ENCODE data around the gene GALC.

GALC gene

GRCh38 chr14:87994974-87995373 is 2.0 kb upstream of the GALC start:
- DNase-seq (ENCODE audit: extremely low spot score), result peak; percentile 28
- TF ChIP-seq CTCF (IDR thresholded peaks at IDR 0.05; ENCODE audit: control extremely low read depth, extremely low read depth, low read depth, missing control alignments), result no peak
- CTCF ChIA-PET, result interaction anchor here (1.0 to 2.4 kb wide), 7 partner anchors 9 to 59 kb away, joined by 3 to 16 read pairs (median 4); partner anchors contain the start of gene GPR65
- POLR2A ChIA-PET, result interaction anchor here (0.8 to 1.4 kb wide), 2 partner anchors 10 to 42 kb away, joined by 3 to 6 read pairs; partner anchors contain the start of gene GPR65

- POLR2A ChIA-PET, result interaction anchor here (0.7 kb wide), 1 partner anchor 12 kb away, joined by 3 read pairs; no protein-coding TSS in a partner anchor
- peak; percentile 59 for DNase-seq (ENCODE audit: extremely low spot score)
- no peak for TF ChIP-seq CTCF (IDR thresholded peaks at IDR 0.05; ENCODE audit: control extremely low read depth, extremely low read depth, low read depth, missing control alignments)
- CTCF ChIA-PET, result interaction anchor here (0.8 to 1.9 kb wide), 6 partner anchors 10 to 46 kb away, joined by 3 to 5 read pairs (median 4); no protein-coding TSS in a partner anchor
Measured at GRCh38 chr14:87992346-87992717, 650 bp downstream of the GALC start.

GRCh38 chr14:87990682-87991081 is 2.3 kb downstream of the GALC start:
- no peak for DNase-seq (ENCODE audit: extremely low spot score)
- TF ChIP-seq CTCF (IDR thresholded peaks at IDR 0.05; ENCODE audit: control extremely low read depth, extremely low read depth, low read depth, missing control alignments), result no peak
- ChIA-PET POLR2A (interaction anchor here (0.7 kb wide), 1 partner anchor 147 kb away, joined by 3 read pairs; no protein-coding TSS in a partner anchor), CTCF (interaction anchor here (1.0 to 1.9 kb wide), 3 partner anchors 13 to 45 kb away, joined by 3 to 8 read pairs (median 5); no protein-coding TSS in a partner anchor)

- CTCF ChIA-PET, result interaction anchor here (1.0 to 2.2 kb wide), 5 partner anchors 12 to 44 kb away, joined by 3 to 8 read pairs (median 5); no protein-coding TSS in a partner anchor
- no peak for DNase-seq (ENCODE audit: extremely low spot score)
- POLR2A ChIA-PET, result no interaction called here
- no peak for TF ChIP-seq CTCF (IDR thresholded peaks at IDR 0.05; ENCODE audit: control extremely low read depth, extremely low read depth, low read depth, missing control alignments)
Measured at GRCh38 chr14:87989956-87990299, 3.1 kb downstream of the GALC start.

GRCh38 chr14:87989221-87989955 is 3.6 kb downstream of the GALC start:
- CTCF ChIA-PET, result interaction anchor here (1.1 to 2.2 kb wide), 5 partner anchors 12 to 44 kb away, joined by 3 to 8 read pairs (median 5); no protein-coding TSS in a partner anchor
- DNase-seq (ENCODE audit: extremely low spot score), result no peak
- no peak for TF ChIP-seq CTCF (IDR thresholded peaks at IDR 0.05; ENCODE audit: control extremely low read depth, extremely low read depth, low read depth, missing control alignments)
- POLR2A ChIA-PET, result no interaction called here

DNA sequence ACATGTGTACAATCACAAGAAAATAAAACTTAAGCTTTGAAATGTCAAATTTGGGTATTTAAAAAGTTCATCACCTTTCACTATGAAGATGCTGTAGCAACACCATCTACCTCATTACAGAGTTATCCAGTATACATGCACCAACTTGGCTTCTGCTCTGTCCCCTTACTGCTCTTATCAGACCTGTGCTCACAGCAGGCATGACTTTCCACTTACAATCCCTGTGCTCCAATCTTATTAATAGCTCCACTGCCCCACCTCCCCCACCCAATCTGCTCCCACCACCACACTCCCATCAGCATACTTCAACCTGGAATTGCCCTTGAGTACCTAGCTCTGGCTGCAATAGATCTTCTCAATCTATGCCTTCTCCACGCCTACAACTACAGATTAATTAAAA is 13.3 kb downstream of the GALC start:
- no peak for TF ChIP-seq CTCF (IDR thresholded peaks at IDR 0.05; ENCODE audit: control extremely low read depth, extremely low read depth, low read depth, missing control alignments)
- no peak for DNase-seq (ENCODE audit: extremely low spot score)
- CTCF ChIA-PET, result interaction anchor here (0.7 kb wide), 1 partner anchor 291 kb away, joined by 3 read pairs; no protein-coding TSS in a partner anchor
- POLR2A ChIA-PET, result no interaction called here

All from GM10248 (cell line).